Measurements from ENCODE around the gene PRRC2A.

PRRC2A gene

DNA sequence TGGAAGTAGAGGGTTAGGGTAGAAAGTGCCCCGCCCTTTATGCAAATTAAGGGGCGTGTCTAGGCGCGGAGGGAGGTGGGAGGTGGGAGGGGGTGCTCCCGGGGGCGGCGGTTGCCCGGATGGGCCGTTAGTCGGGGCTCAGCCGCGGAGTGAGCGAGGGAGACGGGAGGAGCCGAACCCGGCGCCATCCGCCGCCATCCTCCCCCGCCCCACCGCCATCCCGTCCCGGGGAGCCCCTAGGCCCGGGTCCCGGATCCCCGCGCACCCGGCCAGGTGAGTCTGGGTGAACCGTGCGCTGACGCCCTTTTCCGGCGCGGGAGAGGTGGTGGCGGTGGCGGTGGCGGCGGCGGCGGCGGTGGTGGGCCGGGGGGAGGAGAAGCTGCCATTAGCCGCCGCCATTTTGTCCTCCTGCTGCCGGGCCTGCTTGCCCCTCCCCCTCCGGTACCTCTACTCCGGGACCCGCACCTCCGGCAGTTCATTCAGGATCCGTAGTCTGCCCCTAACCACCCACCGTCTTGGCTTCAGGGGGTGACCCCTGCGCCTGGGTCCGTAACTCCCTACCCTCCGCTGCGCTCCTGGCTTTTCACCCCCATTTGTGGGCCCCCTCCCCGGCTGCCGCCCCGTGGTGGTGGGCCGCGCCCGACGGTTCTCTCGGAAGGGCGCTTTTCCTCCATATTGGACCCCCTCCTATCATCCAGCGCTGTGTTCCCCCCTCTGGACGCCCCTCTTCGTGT lies at the start of gene PRRC2A:
TSS of gene PRRC2A (plus strand) at position 130 of the 734 bp plus-strand sequence. CDS start 2,075 bp downstream, outside the sequence.
- no peak for DNase-seq

DNA sequence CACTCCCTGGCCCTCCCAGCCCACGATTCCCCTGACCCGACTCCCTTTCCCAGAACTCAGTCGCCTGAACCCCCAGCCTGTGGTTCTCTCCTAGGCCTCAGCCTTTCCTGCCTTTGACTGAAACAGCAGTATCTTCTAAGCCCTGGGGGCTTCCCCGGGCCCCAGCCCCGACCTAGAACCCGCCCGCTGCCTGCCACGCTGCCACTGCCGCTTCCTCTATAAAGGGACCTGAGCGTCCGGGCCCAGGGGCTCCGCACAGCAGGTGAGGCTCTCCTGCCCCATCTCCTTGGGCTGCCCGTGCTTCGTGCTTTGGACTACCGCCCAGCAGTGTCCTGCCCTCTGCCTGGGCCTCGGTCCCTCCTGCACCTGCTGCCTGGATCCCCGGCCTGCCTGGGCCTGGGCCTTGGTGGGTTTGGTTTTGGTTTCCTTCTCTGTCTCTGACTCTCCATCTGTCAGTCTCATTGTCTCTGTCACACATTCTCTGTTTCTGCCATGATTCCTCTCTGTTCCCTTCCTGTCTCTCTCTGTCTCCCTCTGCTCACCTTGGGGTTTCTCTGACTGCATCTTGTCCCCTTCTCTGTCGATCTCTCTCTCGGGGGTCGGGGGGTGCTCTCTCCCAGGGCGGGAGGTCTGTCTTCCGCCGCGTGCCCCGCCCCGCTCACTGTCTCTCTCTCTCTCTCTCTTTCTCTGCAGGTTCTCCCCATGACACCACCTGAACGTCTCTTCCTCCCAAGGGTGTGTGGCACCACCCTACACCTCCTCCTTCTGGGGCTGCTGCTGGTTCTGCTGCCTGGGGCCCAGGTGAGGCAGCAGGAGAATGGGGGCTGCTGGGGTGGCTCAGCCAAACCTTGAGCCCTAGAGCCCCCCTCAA lies 48.2 kb upstream of the PRRC2A start, which contains the start of gene LTA:
TSS of gene LTA (plus strand) at position 249 of the 871 bp plus-strand sequence. CDS start at position 703, 454 bp downstream.
- DNase-seq = peak; percentile 84

DNA sequence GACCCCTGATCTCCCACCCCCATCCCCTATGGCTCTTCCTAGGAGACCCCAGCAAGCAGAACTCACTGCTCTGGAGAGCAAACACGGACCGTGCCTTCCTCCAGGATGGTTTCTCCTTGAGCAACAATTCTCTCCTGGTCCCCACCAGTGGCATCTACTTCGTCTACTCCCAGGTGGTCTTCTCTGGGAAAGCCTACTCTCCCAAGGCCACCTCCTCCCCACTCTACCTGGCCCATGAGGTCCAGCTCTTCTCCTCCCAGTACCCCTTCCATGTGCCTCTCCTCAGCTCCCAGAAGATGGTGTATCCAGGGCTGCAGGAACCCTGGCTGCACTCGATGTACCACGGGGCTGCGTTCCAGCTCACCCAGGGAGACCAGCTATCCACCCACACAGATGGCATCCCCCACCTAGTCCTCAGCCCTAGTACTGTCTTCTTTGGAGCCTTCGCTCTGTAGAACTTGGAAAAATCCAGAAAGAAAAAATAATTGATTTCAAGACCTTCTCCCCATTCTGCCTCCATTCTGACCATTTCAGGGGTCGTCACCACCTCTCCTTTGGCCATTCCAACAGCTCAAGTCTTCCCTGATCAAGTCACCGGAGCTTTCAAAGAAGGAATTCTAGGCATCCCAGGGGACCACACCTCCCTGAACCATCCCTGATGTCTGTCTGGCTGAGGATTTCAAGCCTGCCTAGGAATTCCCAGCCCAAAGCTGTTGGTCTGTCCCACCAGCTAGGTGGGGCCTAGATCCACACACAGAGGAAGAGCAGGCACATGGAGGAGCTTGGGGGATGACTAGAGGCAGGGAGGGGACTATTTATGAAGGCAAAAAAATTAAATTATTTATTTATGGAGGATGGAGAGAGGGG lies 47.0 kb upstream of the PRRC2A start:
- DNase-seq = no peak

DNA sequence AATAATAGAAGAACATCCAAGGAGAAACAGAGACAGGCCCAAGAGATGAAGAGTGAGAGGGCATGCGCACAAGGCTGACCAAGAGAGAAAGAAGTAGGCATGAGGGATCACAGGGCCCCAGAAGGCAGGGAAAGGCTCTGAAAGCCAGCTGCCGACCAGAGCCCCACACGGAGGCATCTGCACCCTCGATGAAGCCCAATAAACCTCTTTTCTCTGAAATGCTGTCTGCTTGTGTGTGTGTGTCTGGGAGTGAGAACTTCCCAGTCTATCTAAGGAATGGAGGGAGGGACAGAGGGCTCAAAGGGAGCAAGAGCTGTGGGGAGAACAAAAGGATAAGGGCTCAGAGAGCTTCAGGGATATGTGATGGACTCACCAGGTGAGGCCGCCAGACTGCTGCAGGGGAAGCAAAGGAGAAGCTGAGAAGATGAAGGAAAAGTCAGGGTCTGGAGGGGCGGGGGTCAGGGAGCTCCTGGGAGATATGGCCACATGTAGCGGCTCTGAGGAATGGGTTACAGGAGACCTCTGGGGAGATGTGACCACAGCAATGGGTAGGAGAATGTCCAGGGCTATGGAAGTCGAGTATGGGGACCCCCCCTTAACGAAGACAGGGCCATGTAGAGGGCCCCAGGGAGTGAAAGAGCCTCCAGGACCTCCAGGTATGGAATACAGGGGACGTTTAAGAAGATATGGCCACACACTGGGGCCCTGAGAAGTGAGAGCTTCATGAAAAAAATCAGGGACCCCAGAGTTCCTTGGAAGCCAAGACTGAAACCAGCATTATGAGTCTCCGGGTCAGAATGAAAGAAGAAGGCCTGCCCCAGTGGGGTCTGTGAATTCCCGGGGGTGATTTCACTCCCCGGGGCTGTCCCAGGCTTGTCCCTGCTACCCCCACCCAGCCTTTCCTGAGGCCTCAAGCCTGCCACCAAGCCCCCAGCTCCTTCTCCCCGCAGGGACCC lies 46.1 kb upstream of the PRRC2A start:
- no peak for DNase-seq

DNA sequence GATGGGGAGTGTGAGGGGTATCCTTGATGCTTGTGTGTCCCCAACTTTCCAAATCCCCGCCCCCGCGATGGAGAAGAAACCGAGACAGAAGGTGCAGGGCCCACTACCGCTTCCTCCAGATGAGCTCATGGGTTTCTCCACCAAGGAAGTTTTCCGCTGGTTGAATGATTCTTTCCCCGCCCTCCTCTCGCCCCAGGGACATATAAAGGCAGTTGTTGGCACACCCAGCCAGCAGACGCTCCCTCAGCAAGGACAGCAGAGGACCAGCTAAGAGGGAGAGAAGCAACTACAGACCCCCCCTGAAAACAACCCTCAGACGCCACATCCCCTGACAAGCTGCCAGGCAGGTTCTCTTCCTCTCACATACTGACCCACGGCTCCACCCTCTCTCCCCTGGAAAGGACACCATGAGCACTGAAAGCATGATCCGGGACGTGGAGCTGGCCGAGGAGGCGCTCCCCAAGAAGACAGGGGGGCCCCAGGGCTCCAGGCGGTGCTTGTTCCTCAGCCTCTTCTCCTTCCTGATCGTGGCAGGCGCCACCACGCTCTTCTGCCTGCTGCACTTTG lies 45.1 kb upstream of the PRRC2A start, which contains the start of gene TNF:
TSS of gene TNF (plus strand) at position 231 of the 567 bp plus-strand sequence. CDS start at position 408, 177 bp downstream.
- DNase-seq = peak; percentile 95

DNA sequence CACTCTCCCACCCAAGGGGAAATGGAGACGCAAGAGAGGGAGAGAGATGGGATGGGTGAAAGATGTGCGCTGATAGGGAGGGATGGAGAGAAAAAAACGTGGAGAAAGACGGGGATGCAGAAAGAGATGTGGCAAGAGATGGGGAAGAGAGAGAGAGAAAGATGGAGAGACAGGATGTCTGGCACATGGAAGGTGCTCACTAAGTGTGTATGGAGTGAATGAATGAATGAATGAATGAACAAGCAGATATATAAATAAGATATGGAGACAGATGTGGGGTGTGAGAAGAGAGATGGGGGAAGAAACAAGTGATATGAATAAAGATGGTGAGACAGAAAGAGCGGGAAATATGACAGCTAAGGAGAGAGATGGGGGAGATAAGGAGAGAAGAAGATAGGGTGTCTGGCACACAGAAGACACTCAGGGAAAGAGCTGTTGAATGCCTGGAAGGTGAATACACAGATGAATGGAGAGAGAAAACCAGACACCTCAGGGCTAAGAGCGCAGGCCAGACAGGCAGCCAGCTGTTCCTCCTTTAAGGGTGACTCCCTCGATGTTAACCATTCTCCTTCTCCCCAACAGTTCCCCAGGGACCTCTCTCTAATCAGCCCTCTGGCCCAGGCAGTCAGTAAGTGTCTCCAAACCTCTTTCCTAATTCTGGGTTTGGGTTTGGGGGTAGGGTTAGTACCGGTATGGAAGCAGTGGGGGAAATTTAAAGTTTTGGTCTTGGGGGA lies 44.4 kb upstream of the PRRC2A start:
- DNase-seq = peak; percentile 38

DNA sequence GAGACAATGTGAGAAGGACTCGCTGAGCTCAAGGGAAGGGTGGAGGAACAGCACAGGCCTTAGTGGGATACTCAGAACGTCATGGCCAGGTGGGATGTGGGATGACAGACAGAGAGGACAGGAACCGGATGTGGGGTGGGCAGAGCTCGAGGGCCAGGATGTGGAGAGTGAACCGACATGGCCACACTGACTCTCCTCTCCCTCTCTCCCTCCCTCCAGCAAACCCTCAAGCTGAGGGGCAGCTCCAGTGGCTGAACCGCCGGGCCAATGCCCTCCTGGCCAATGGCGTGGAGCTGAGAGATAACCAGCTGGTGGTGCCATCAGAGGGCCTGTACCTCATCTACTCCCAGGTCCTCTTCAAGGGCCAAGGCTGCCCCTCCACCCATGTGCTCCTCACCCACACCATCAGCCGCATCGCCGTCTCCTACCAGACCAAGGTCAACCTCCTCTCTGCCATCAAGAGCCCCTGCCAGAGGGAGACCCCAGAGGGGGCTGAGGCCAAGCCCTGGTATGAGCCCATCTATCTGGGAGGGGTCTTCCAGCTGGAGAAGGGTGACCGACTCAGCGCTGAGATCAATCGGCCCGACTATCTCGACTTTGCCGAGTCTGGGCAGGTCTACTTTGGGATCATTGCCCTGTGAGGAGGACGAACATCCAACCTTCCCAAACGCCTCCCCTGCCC lies 43.5 kb upstream of the PRRC2A start:
- DNase-seq = peak; percentile 73

DNA sequence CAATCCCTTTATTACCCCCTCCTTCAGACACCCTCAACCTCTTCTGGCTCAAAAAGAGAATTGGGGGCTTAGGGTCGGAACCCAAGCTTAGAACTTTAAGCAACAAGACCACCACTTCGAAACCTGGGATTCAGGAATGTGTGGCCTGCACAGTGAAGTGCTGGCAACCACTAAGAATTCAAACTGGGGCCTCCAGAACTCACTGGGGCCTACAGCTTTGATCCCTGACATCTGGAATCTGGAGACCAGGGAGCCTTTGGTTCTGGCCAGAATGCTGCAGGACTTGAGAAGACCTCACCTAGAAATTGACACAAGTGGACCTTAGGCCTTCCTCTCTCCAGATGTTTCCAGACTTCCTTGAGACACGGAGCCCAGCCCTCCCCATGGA lies 42.9 kb upstream of the PRRC2A start:
- no peak for DNase-seq

DNA sequence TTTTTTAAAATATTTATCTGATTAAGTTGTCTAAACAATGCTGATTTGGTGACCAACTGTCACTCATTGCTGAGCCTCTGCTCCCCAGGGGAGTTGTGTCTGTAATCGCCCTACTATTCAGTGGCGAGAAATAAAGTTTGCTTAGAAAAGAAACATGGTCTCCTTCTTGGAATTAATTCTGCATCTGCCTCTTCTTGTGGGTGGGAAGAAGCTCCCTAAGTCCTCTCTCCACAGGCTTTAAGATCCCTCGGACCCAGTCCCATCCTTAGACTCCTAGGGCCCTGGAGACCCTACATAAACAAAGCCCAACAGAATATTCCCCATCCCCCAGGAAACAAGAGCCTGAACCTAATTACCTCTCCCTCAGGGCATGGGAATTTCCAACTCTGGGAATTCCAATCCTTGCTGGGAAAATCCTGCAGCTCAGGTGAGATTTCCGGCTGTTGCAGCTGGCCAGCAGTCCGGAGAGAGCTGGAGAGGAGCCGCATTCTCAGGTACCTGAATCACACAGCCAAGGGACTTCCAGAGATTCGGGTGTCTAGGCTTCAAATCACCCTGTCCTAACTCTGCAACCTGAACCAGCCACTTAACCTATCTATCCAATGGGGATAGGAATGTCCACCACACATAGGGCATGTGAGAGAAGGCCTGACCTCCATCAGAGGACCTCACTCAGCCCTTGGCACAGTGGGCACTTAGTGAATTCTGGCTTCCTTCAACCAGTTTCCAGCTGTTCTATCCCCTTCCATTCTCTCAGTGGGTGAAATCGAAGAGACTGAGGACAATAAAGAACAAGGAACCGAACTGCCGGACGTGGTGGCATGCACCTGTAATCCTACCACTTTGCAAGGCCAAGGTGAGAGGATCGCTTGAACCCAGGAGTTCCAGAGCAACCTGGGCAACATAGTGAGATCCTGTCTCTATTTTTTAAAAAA lies 42.1 kb upstream of the PRRC2A start:
- DNase-seq = peak; percentile 49

DNA sequence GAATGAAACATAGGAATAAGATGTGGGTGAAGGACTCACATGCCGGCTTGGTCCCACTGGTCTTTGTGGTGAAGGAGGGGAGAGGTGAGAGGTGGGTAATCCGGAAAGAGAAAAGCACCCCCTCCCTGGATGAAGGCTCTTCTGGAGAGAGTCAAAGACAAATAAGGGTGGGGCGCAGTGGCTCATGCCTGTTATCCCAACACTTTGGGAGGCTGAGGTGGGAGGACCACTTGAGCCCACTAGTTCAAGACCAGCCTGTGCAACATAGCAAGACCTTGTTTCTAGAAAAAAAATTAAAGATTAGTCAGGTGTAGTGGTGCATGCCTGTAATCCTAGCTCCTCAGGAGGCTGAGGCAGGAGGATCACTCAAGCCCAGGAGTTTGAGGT lies 41.4 kb upstream of the PRRC2A start:
- DNase-seq = peak; percentile 39

DNA sequence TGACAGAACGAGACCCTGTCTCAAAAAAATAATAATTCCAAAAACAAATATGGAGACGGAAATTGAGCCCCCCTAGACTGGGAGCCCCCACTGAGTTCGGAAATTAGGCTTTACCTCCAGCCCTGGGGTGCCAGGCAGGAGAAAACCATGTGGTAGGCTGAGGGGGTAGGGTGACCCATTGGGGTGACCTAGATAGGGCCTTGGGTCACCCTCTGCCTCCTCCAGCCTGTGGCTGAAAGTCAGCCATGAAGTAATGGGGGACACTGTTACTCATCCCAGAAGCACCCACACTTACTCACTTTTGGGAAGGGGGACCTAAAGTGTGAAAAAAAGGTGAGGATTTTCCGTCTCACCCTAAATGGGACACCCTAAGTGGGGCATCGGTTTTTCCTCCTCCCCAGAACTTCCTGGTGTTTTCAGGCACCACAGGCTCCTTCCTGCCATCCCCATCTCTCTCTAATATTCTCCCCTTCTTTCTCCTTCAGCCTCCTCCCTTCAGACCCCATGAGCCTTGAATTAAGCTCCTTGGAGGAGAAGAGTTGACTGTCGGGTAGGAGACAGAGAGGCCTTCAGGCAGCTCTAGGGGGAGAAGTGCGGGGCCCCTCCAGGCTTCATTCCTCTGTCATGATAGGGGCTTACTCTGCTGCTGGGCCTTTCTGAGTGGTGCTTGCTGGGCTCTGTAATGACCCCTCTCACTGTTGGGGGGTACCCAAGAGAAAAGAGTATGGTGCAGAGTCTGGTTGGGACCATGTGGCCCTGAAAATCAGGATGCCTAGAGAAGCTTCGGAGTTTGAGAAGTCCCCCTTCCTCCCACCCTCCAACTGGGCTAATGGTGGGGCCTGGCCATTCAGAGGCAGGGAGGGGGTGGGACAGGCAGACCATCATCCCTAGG lies 40.7 kb upstream of the PRRC2A start:
- DNase-seq = peak; percentile 42

DNA sequence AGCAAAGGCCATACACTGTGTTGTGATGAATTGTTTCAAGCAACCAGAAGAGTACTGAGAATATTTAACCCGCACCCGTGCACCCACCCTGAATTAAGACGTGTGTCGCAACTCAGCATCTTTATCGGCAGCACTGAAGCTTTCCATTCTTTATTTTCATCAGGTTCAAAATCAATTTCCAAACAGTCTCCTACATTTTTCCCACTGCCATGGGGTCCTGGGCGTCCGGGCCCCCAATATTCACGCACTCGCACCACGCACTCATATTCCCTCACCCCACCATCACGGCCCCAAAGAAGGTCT lies 40.1 kb upstream of the PRRC2A start:
- no peak for DNase-seq

DNA sequence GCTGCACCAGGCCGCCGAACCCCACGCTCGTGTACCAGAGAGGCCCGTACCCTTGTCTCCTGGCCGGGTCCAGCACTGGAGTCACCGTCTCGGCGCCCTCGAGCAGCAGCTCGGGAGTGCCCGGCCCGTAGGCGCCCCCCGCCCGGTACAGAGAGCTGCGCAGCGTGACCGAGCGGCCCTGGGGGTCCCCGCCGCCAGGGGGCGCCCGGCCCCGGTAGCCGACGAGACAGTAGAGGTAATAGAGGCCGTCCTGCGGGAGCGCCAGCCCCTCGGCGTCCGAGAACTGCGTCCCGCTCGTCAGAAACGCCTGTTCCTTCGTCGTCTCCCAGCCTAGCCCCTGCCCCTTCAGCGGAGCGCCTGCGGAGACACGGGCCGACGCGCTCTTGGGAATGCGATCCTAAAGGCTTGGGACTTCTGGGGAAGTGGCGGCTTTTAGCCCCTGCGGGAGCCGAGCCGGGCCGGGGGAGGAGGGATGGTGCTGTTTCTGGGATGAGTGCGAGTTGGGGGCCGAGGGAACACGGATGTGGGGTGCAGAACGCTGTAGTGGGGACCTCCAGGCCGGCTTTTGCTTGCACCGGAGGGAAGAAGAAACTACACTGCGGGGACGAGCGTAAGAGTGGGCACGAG lies 39.6 kb upstream of the PRRC2A start:
- peak; percentile 89 for DNase-seq

DNA sequence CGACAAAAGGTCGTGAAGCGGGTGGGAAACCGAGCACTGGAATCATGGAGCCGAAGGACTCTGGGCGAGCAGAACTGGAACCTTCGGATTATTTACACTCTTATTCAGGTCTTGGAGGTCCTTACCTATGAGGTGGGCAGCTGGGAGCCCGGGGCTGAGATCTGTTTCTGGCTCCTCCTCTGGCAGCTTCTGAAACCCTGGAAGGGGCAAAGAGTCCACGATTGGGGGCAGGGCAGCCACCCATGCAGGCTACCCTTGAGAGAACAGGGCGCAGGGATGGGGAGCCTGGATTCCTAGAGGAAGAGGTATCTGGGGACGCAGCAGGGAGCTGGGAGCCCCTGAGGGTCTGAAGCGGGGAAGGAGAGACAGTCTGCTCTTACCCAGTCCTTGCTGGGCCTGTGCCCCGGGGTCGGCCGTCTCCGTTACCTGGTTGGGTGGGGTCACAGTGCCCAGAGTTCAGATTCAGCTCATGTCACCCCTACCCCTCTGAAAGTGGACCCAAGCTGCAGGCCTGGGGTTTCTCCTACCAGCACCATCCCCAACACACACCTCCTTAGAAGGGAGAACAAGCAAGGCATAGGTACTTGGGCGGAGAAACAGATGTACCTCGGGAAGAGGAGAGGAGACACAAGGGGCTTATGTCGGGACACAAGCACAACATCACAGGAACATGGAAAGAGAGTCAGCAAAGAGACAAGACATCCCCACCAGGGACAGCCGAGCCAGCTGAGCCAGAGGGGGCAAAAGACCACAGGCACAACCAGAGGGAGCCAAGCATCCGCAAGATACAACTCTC lies 38.9 kb upstream of the PRRC2A start:
- DNase-seq = no peak

DNA sequence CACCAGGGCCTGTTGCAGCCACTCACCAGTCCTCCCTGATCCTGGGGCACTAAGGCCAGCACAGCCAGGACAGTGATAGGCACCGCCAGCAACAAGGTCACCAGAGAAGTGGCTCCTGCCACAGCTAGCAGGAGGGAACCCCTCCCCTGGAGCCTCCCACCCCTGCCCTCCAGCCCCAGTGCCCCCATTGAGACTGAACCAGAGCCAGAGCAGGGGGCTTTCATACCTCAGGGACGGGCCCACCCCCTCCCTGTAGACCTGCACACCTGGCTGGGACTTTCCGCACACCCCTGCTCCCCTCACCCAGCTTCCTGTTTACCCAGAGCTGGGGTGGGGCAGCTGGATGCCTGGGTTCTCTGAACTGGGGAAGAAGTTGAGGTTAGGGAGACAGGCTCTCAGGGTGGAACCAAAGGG lies 38.3 kb upstream of the PRRC2A start, which contains the start of gene LTB:
TSS of gene LTB (minus strand) at position 195 of the 414 bp plus-strand sequence. CDS start at position 188, 7 bp downstream.
- peak; percentile 85 for DNase-seq

DNA sequence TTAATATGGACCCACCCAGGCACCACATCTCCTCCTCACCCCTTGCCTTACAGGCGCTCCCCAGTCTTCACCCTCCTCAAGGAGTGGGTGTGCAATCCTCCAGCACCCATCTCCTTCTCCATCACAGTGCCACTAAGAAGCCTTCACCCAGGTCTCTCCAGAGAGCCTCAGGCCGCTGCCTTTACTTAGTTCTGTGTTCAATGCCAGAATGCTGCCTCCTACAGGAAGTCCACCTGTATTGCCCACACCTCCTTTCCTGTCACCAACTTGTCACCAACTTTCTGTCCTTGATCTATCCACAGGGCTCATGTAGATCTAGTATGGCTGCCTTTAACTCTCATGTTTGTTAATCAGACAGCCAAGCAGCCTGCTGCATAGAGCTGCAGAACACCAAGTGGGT lies 35.0 kb upstream of the PRRC2A start:
- peak; percentile 73 for DNase-seq
